ENCODE results near the gene KLHL42.

- TF ChIP-seq CTCF (conservative IDR thresholded peaks at IDR 0.05; ENCODE audit: low read depth in 2 of 2): no peak
- TF ChIP-seq CREB1 (CRISPR knock-in tag; IDR thresholded peaks at IDR 0.05; ENCODE audit: low read depth): no peak
- TF ChIP-seq ZNF331 (CRISPR knock-in tag; IDR thresholded peaks at IDR 0.05; ENCODE audit: low read depth): no peak
- TF ChIP-seq EZH2 (IDR thresholded peaks at IDR 0.05; ENCODE audit: low read depth, unreplicated experiment): no peak
- no peak for TF ChIP-seq STAT1 (IDR thresholded peaks at IDR 0.05; ENCODE audit: unreplicated experiment)
Measured at GRCh38 chr12:27851311-27851710, 71.3 kb downstream of the KLHL42 start.

All from GM23338 (cell line).